ENCODE data around the gene XPC.

The XPC gene

GRCh38 chr3:14147066-14147435 is 31.4 kb downstream of the XPC start:
- no peaks in the 10 kb centered on the region for H3K36me3 ChIP-seq (ENCODE audit: low read length)
- H3K9me2 ChIP-seq (replicated peaks; ENCODE audit: insufficient read depth, low read length), result no peaks in the 10 kb centered on the region
- H3K27ac ChIP-seq (ENCODE audit: low read depth, low read length), result no peak overlapping the region
- H3K27me3 ChIP-seq (ENCODE audit: low read length), result no peaks in the 10 kb centered on the region
- H3K4me2 ChIP-seq (ENCODE audit: low read depth, low read length, poor library complexity, severe bottlenecking), result no peak overlapping the region
- TF ChIP-seq EZH2phosphoT487 (conservative IDR thresholded peaks at IDR 0.05; ENCODE audit: low read length), result no peak
- no peak for TF ChIP-seq CTCF (IDR thresholded peaks at IDR 0.05; ENCODE audit: insufficient read depth, low read length, poor library complexity, severe bottlenecking)
- no peaks in the 10 kb centered on the region for H3K79me2 ChIP-seq (ENCODE audit: insufficient read depth, low read length)
- H3K9ac ChIP-seq (ENCODE audit: low read length), result no peak overlapping the region
- H3F3A ChIP-seq (ENCODE audit: insufficient read depth), result no peaks in the 10 kb centered on the region
- H3K9me3 ChIP-seq (ENCODE audit: insufficient read depth, low read length), result no peaks in the 10 kb centered on the region
- no peak overlapping the region for H3K4me3 ChIP-seq (ENCODE audit: insufficient read depth, low read length, poor library complexity, severe bottlenecking)
- H4K20me1 ChIP-seq (ENCODE audit: low read depth, low read length), result no peaks in the 10 kb centered on the region
- H2AFZ ChIP-seq (ENCODE audit: low read depth, low read length, severe bottlenecking), result no peak overlapping the region

DNA sequence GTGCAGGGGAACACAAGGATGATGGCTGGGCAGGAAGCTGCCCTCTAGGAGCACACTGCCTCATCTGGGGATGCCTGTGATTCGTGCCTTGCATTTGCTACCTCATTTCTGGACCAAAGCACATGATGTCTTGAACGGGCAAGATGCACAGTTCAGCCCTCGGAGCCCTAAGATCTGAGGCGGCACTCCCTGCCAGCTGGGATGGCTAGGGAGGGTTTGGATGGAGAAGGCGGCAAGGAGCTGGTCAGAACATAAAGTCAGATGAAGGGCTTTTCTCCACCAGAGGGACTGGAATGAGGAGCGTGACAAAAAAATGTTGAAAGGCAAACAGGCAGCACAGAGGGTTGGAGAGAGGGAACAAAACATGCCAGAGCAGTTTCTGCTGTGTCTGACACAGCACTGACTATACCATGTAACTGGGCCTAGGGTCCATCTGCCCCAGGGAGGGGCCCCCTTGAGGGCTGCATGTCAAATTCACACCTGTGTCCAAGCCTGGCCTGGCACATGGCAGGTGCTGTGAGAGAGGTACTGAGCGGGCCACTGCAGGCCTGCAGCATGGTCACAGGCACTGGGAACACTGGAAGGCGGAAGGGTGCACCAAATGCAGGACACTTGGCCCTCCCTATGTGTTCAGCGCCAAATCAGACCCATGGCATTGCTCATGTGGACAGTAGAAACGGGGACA is 31.9 kb downstream of the XPC start:
- no peak for TF ChIP-seq CTCF (IDR thresholded peaks at IDR 0.05; ENCODE audit: insufficient read depth, low read length, poor library complexity, severe bottlenecking)
- no peak for TF ChIP-seq EZH2phosphoT487 (conservative IDR thresholded peaks at IDR 0.05; ENCODE audit: low read length)
- Histone ChIP-seq H3K27me3 (ENCODE audit: low read length) (no peaks in the 10 kb centered on the region), H3K27ac (ENCODE audit: low read depth, low read length) (no peak overlapping the region), H3K9ac (ENCODE audit: low read length) (no peak overlapping the region), H3F3A (ENCODE audit: insufficient read depth) (no peaks in the 10 kb centered on the region), H3K36me3 (ENCODE audit: low read length) (no peaks in the 10 kb centered on the region), H3K4me2 (ENCODE audit: low read depth, low read length, poor library complexity, severe bottlenecking) (no peak overlapping the region), H3K79me2 (ENCODE audit: insufficient read depth, low read length) (no peaks in the 10 kb centered on the region), H3K9me2 (replicated peaks; ENCODE audit: insufficient read depth, low read length) (no peaks in the 10 kb centered on the region), H3K4me3 (ENCODE audit: insufficient read depth, low read length, poor library complexity, severe bottlenecking) (no peak overlapping the region), H3K9me3 (ENCODE audit: insufficient read depth, low read length) (no peaks in the 10 kb centered on the region), H4K20me1 (ENCODE audit: low read depth, low read length) (no peaks in the 10 kb centered on the region), H2AFZ (ENCODE audit: low read depth, low read length, severe bottlenecking) (no peak overlapping the region)

DNA sequence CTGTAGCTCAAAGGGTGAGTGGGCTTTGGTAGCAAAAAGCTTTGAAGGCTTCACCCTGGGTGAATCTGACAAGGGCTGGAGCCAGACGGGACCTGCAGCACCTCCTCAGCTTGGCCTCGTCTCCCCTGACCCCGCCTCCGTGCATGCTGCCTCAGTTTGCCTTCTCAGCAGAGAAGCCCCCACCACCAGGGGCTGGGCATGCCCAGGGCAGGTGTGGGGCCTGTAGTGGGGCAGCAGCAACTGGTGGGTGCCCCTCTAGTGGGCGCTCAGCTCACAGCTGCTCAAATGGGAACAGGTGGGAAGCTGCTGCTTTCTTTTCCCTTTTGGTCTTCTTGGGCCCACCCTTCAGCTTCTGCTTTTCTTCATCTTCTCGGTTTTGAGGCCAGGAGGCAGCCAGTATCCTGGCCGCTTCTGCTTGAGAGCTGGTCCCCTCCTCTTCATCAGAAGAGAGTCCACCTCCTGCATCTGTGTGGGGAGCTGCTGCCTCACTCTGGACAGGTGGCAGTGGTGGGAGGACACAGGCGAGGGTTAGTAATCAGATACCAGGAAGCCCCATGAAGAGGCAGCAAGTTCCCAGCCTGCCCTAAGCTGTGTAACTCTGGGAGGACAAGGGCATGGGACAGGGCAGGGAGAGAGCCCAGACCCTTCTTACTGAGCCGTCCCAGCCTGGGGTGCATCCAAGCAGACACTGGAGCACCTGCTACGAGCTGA is 32.6 kb downstream of the XPC start:
- H3K79me2 ChIP-seq (ENCODE audit: insufficient read depth, low read length), result no peaks in the 10 kb centered on the region
- no peaks in the 10 kb centered on the region for H3K9me3 ChIP-seq (ENCODE audit: insufficient read depth, low read length)
- no peaks in the 10 kb centered on the region for H3K27me3 ChIP-seq (ENCODE audit: low read length)
- no peaks in the 10 kb centered on the region for H3K36me3 ChIP-seq (ENCODE audit: low read length)
- no peaks in the 10 kb centered on the region for H3F3A ChIP-seq (ENCODE audit: insufficient read depth)
- no peak overlapping the region for H3K4me2 ChIP-seq (ENCODE audit: low read depth, low read length, poor library complexity, severe bottlenecking)
- H3K9me2 ChIP-seq (replicated peaks; ENCODE audit: insufficient read depth, low read length), result no peaks in the 10 kb centered on the region
- no peaks in the 10 kb centered on the region for H4K20me1 ChIP-seq (ENCODE audit: low read depth, low read length)
- H3K27ac ChIP-seq (ENCODE audit: low read depth, low read length), result no peak overlapping the region
- no peak for TF ChIP-seq EZH2phosphoT487 (conservative IDR thresholded peaks at IDR 0.05; ENCODE audit: low read length)
- TF ChIP-seq CTCF (IDR thresholded peaks at IDR 0.05; ENCODE audit: insufficient read depth, low read length, poor library complexity, severe bottlenecking), result no peak
- no peak overlapping the region for H3K9ac ChIP-seq (ENCODE audit: low read length)
- no peak overlapping the region for H2AFZ ChIP-seq (ENCODE audit: low read depth, low read length, severe bottlenecking)
- no peak overlapping the region for H3K4me3 ChIP-seq (ENCODE audit: insufficient read depth, low read length, poor library complexity, severe bottlenecking)

Data from SU-DHL-6 (cell line).